ENCODE data around the gene CUEDC2. TPM values are rescaled to one million over a fixed set of nuclear protein-coding genes. Genes with fewer than 3 reads are reported as not detected.

The CUEDC2 gene
- total and polyA plus RNA-seq, 10 donors = 35.3 to 59.1 (median 44.7) TPM

DNA sequence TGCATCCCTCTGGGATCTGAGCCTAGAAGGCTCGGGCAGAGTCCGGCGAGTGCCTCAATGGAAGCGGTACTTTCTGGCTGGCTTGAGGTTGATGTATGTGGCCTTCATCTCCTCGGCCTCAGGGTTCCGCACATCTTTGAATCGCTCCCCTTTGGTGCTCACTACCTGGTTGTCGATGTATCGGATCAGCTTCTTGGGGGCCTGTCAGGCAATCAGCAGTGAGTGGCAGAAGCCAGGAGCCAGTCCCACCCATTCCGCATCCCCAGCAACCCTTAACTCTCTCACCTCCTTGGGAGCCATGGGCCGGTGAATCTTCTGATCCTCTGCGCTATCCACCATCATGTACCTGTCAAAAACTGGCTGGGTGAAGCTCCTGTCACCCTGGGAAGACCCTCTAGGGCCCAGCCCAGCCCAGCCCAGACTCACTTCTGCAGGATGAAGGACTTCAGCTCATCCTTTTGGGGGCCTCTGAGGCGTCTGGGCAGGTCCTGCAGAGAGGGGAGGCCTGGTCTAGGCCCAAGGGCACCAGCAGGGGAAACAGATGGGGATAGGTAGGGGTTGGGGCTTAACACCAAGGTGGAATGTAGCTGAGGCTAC is 8.9 kb downstream of the CUEDC2 start:
- Histone ChIP-seq H3K27ac (peak overlapping the region in 6 of 8 donors; percentile 90 to 96 (median 92)), H3K36me3 (peaks cover 0 to 26% (median 17%) of the 10 kb centered on the region in 6 donors), H3K4me1 (peaks cover 25 to 48% (median 44%) of the 10 kb centered on the region in 6 donors), H3K9me3 (no peaks in the 10 kb centered on the region), H3K4me3 (peak overlapping the region in 1 of 8 donors; percentile 83), H3K27me3 (replicated peaks in 1 of 7) (peaks cover 0 to 12% (median 8%) of the 10 kb centered on the region in 7 donors)
- intact Hi-C loops (cut with DNase I; ENCODE audit: low total_unique reads) = no loop called here
- WGBS, 5 donors = 90 to 98% (median 94%) methylated on average over 10 to 13 of the region's 13 CpGs
- TF ChIP-seq POLR2A (IDR thresholded peaks at IDR 0.05) (no peak), CTCF (IDR thresholded peaks at IDR 0.05 in 8 of 11, conservative IDR thresholded peaks at IDR 0.05 in 3 of 11) (no peak), POLR2AphosphoS5 (IDR thresholded peaks at IDR 0.05) (no peak)
- no peak for DNase-seq

GRCh38 chr10:102422545-102423129 is 9.7 kb downstream of the CUEDC2 start:
- H3K36me3 ChIP-seq = peaks cover 0 to 26% (median 17%) of the 10 kb centered on the region in 6 donors
- TF ChIP-seq CTCF (IDR thresholded peaks at IDR 0.05 in 8 of 11, conservative IDR thresholded peaks at IDR 0.05 in 3 of 11) (peak; percentile 69 to 89 (median 82)), POLR2AphosphoS5 (IDR thresholded peaks at IDR 0.05) (peak; percentile 83 to 90 (median 87)), POLR2A (IDR thresholded peaks at IDR 0.05) (peak in 1 of 3 donors; percentile 23)
- intact Hi-C loops (cut with DNase I; ENCODE audit: low total_unique reads) = no loop called here
- H3K9me3 ChIP-seq = no peaks in the 10 kb centered on the region
- H3K4me1 ChIP-seq = peaks cover 25 to 50% (median 44%) of the 10 kb centered on the region in 6 donors
- H3K27me3 ChIP-seq (replicated peaks in 1 of 7) = peaks cover 0 to 20% (median 12%) of the 10 kb centered on the region in 7 donors
- 6 to 12% (median 10%) methylated on average over 3 to 28 of the region's 28 CpGs for WGBS, 5 donors
- peak overlapping the region; percentile 83 to 98 (median 96) for H3K4me3 ChIP-seq
- peak; percentile 96 for DNase-seq
- peak overlapping the region; percentile 85 to 96 (median 92) for H3K27ac ChIP-seq

DNA sequence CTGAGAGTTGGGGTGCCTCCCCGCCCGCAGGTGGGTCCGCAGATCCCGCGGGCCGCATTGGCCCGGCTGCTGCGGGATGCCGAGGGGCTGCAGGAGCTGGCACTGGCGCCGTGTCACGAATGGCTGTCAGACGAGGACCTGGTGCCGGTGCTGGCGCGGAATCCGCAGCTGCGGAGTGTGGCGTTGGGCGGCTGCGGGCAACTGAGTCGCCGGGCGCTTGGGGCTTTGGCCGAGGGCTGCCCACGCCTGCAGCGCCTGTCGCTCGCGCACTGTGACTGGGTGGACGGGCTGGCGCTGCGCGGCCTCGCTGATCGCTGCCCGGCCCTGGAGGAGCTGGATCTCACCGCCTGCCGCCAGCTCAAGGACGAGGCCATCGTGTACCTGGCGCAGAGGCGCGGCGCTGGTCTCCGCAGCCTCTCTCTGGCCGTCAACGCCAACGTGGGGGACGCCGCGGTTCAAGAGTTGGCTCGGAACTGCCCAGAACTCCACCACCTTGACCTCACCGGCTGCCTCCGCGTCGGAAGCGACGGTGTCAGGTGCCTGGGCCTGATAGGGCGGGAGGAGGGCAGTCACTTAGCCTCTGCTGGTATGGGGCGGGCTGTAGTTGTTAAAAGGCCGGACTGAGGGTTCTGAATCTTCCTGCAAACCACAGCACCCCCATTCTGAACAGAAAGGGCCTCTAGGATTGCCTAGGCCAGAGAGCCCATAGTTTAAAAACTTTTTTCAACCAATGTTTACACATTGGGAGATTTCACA is 10.4 kb downstream of the CUEDC2 start:
- DNase-seq = peak; percentile 88
- peak overlapping the region; percentile 85 to 96 (median 92) for H3K27ac ChIP-seq
- intact Hi-C loops (cut with DNase I; ENCODE audit: low total_unique reads) = no loop called here
- peak overlapping the region; percentile 83 to 98 (median 96) for H3K4me3 ChIP-seq
- peaks cover 0 to 28% (median 17%) of the 10 kb centered on the region in 7 donors for H3K27me3 ChIP-seq (replicated peaks in 1 of 7)
- H3K36me3 ChIP-seq = peaks cover 0 to 26% (median 17%) of the 10 kb centered on the region in 6 donors
- no peaks in the 10 kb centered on the region for H3K9me3 ChIP-seq
- 1 to 2% (median 1%) methylated on average over 20 to 62 of the region's 62 CpGs for WGBS, 5 donors
- peaks cover 25 to 50% (median 44%) of the 10 kb centered on the region in 6 donors for H3K4me1 ChIP-seq
- TF ChIP-seq POLR2AphosphoS5 (IDR thresholded peaks at IDR 0.05) (peak; percentile 56 to 67 (median 59)), CTCF (IDR thresholded peaks at IDR 0.05 in 8 of 11, conservative IDR thresholded peaks at IDR 0.05 in 3 of 11) (no peak)

GRCh38 chr10:102421507-102421756 is 10.9 kb downstream of the CUEDC2 start:
- no peak for DNase-seq
- peaks cover 25 to 50% (median 44%) of the 10 kb centered on the region in 6 donors for H3K4me1 ChIP-seq
- no peaks in the 10 kb centered on the region for H3K9me3 ChIP-seq
- TF ChIP-seq POLR2A (IDR thresholded peaks at IDR 0.05) = no peak
- TF ChIP-seq CTCF (IDR thresholded peaks at IDR 0.05 in 8 of 11, conservative IDR thresholded peaks at IDR 0.05 in 3 of 11) = no peak
- TF ChIP-seq POLR2AphosphoS5 (IDR thresholded peaks at IDR 0.05) = no peak
- peaks cover 0 to 26% (median 17%) of the 10 kb centered on the region in 6 donors for H3K36me3 ChIP-seq
- H3K27me3 ChIP-seq (replicated peaks in 1 of 7) = peaks cover 0 to 33% (median 22%) of the 10 kb centered on the region in 7 donors
- H3K27ac ChIP-seq = peak overlapping the region; percentile 85 to 96 (median 92)
- H3K4me3 ChIP-seq = peak overlapping the region; percentile 83 to 98 (median 96)
- intact Hi-C loops (cut with DNase I; ENCODE audit: low total_unique reads) = no loop called here
- WGBS, 5 donors = 0 to 1% (median 0%) methylated on average over 7 to 14 of the region's 14 CpGs

Data from spleen (tissue), 11 donors.